ENCODE results near the gene GPANK1. TPM values are rescaled to one million over a fixed set of nuclear protein-coding genes. Genes with fewer than 3 reads are reported as not detected.

The GPANK1 gene
- total RNA-seq, 2 donors from 2014 or later, result 19.7 to 28.1 TPM

DNA sequence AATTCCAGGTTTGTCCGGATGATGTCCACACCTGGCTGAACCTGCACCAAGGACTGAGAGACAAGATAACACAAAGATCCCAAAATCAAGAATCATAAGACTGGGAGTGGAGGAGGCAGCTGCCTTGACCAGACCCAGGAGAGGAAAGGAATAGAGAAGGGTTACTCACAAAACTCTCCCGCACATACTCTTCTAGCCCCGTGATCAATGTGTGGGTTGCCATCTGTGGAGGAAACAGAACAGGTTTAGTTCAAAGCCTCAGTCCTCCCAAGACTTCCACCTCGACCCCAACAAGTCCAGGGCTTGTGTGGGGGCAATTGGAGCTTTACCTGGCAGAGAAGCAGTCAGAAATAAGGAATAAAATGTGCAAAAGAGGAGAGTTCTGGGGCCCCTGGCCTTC is 23.4 kb downstream of the GPANK1 start:
- no peaks in the 10 kb centered on the region for H3K27me3 ChIP-seq (replicated peaks; ENCODE audit: insufficient read depth)
- WGBS, result 90% methylated on average over 4 of the region's 4 CpGs
- no peak for DNase-seq (ENCODE audit: low spot score)
- no peaks in the 10 kb centered on the region for H3K9me3 ChIP-seq
- TF ChIP-seq POLR2A (IDR thresholded peaks at IDR 0.05) (no peak), POLR2AphosphoS5 (IDR thresholded peaks at IDR 0.05) (no peak)
- TF ChIP-seq, protein P1, sequence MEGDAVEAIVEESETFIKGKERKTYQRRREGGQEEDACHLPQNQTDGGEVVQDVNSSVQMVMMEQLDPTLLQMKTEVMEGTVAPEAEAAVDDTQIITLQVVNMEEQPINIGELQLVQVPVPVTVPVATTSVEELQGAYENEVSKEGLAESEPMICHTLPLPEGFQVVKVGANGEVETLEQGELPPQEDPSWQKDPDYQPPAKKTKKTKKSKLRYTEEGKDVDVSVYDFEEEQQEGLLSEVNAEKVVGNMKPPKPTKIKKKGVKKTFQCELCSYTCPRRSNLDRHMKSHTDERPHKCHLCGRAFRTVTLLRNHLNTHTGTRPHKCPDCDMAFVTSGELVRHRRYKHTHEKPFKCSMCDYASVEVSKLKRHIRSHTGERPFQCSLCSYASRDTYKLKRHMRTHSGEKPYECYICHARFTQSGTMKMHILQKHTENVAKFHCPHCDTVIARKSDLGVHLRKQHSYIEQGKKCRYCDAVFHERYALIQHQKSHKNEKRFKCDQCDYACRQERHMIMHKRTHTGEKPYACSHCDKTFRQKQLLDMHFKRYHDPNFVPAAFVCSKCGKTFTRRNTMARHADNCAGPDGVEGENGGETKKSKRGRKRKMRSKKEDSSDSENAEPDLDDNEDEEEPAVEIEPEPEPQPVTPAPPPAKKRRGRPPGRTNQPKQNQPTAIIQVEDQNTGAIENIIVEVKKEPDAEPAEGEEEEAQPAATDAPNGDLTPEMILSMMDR (IDR thresholded peaks at IDR 0.05), result no peak
- no peak overlapping the region for H3K27ac ChIP-seq
- H3K4me1 ChIP-seq (replicated peaks), result no peaks in the 10 kb centered on the region
- H3K4me3 ChIP-seq, result no peak overlapping the region
- peaks cover 37 to 64% of the 10 kb centered on the region in 2 donors for H3K36me3 ChIP-seq
- intact Hi-C loops (cut with DNase I), result no loop called here

DNA sequence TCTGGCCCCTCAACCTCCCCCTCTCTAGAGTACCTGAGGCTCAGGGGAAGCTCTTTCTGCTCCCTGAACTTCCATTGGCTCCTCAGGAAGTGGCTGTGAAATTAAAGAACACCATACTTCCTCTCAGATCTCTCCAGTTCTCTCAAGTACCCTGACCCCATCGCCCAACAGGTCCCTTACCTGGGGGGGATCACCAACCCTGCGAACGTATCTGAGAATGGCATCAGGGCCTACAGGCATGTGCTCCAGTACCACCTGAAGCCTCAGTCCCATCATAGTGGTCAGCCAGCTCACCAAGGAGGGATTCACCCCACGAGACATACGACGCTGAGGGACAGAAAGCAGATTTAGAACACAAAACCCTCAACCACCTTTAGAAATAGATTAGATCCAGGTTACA is 24.2 kb downstream of the GPANK1 start:
- no peaks in the 10 kb centered on the region for H3K27me3 ChIP-seq (replicated peaks; ENCODE audit: insufficient read depth)
- no peak for DNase-seq (ENCODE audit: low spot score)
- no peaks in the 10 kb centered on the region for H3K4me1 ChIP-seq (replicated peaks)
- TF ChIP-seq, protein P1 (IDR thresholded peaks at IDR 0.05), result no peak
- TF ChIP-seq POLR2AphosphoS5 (IDR thresholded peaks at IDR 0.05) (no peak), POLR2A (IDR thresholded peaks at IDR 0.05) (no peak)
- H3K9me3 ChIP-seq, result no peaks in the 10 kb centered on the region
- H3K27ac ChIP-seq, result no peak overlapping the region
- intact Hi-C loops (cut with DNase I), result no loop called here
- no peak overlapping the region for H3K4me3 ChIP-seq
- WGBS, result 97% methylated on average over 6 of the region's 6 CpGs
- H3K36me3 ChIP-seq, result peaks cover 39 to 63% of the 10 kb centered on the region in 2 donors

- intact Hi-C loops (cut with DNase I), result no loop called here
Observed at GRCh38 chr6:31639449-31639861, 25.3 kb downstream of the GPANK1 start.

GRCh38 chr6:31639043-31639442 is 25.8 kb downstream of the GPANK1 start:
- no peak for DNase-seq (ENCODE audit: low spot score)
- Histone ChIP-seq H3K4me3 (no peak overlapping the region), H3K4me1 (replicated peaks) (no peaks in the 10 kb centered on the region), H3K36me3 (peaks cover 37 to 56% of the 10 kb centered on the region in 2 donors), H3K27ac (no peak overlapping the region), H3K27me3 (replicated peaks; ENCODE audit: insufficient read depth) (no peaks in the 10 kb centered on the region), H3K9me3 (no peaks in the 10 kb centered on the region)
- intact Hi-C loops (cut with DNase I), result no loop called here
- no peak for TF ChIP-seq POLR2AphosphoS5 (IDR thresholded peaks at IDR 0.05)
- TF ChIP-seq, protein P1 (IDR thresholded peaks at IDR 0.05), result no peak
- no peak for TF ChIP-seq POLR2A (IDR thresholded peaks at IDR 0.05)
- 73% methylated on average over 9 of the region's 9 CpGs for WGBS

More at GRCh38 chr6:31639449-31639861, 25.3 kb downstream of the GPANK1 start:
- 60% methylated on average over 5 of the region's 10 CpGs for WGBS
- no peaks in the 10 kb centered on the region for H3K4me1 ChIP-seq (replicated peaks)
- DNase-seq (ENCODE audit: low spot score), result no peak
- H3K9me3 ChIP-seq, result no peaks in the 10 kb centered on the region
- TF ChIP-seq, protein P1 (IDR thresholded peaks at IDR 0.05), result no peak
- no peak for TF ChIP-seq POLR2AphosphoS5 (IDR thresholded peaks at IDR 0.05)
- no peak for TF ChIP-seq POLR2A (IDR thresholded peaks at IDR 0.05)
- no peaks in the 10 kb centered on the region for H3K27me3 ChIP-seq (replicated peaks; ENCODE audit: insufficient read depth)
- no peak overlapping the region for H3K4me3 ChIP-seq
- no peak overlapping the region for H3K27ac ChIP-seq
- peaks cover 40 to 60% of the 10 kb centered on the region in 2 donors for H3K36me3 ChIP-seq

Data from prostate gland (tissue), 2 donors.